ENCODE measurements around the gene ABCC2. TPM values are rescaled to one million over a fixed set of nuclear protein-coding genes. Genes with fewer than 3 reads are reported as not detected.

The ABCC2 gene
- total and polyA plus RNA-seq, 2 of the 4 experiments (the other 2 are of a cell fraction): 0.21 to 0.36 TPM

GRCh38 chr10:99740933-99741559 is 41.4 kb upstream of the ABCC2 start:
- WGBS, 2 experiments (ENCODE audit: extremely low coverage in 2 of 2, insufficient read length in 1 of 2): no CpG with 5 or more reads among the region's 3 CpGs
- POLR2A ChIA-PET (ENCODE audit: unreplicated experiment): interaction anchor here (1.2 kb wide), 1 partner anchor 9 kb away, joined by 3 read pairs; the partner anchor contains the start of gene CUTC
- ATAC-seq (ENCODE audit: low read depth): no peak

More at GRCh38 chr10:99740933-99741559, 41.4 kb upstream of the ABCC2 start:
- no peak overlapping the region for H2AK9ac ChIP-seq (replicated peaks; ENCODE audit: low read depth, low read length, poor library complexity)
- no peak overlapping the region for H2AK5ac ChIP-seq (ENCODE audit: low read depth, low read length)
- H4K20me1 ChIP-seq (ENCODE audit: insufficient read depth, low read length): no peaks in the 10 kb centered on the region
- H3K9me3 ChIP-seq (ENCODE audit: control insufficient read depth, insufficient read depth, low read length): peaks cover 6% of the 10 kb centered on the region
- 0 out of 2 replicates have a peak, but pooled peaks cover 5% of the 10 kb centered on the region for H3K9me1 ChIP-seq (ENCODE audit: insufficient read depth, low read length)
- H3K9ac ChIP-seq (ENCODE audit: low read depth, low read length): no peak overlapping the region
- H3K36me3 ChIP-seq (ENCODE audit: control insufficient read depth, insufficient read depth, low read length): peaks cover 29% of the 10 kb centered on the region
- H3K56ac ChIP-seq (ENCODE audit: extremely low read depth, insufficient read depth, low read length): no peak overlapping the region
- H3K4ac ChIP-seq (ENCODE audit: low read depth, low read length): no peak overlapping the region
- in situ Hi-C loops (cut with MboI; ENCODE audit: low sequenced_read_pairs) (loop anchor here (5.0 kb wide), 1 partner anchor 91 kb away; no protein-coding TSS in a partner anchor), intact Hi-C loops (cut with micrococcal nuclease) (no loop called here), dilution Hi-C loops (cut with HindIII; ENCODE audit: low sequenced_read_pairs, unreplicated experiment) (no loop called here)
- H2BK120ac ChIP-seq (ENCODE audit: low read depth, low read length): no peak overlapping the region
- no peak overlapping the region for H4K8ac ChIP-seq (ENCODE audit: low read depth in 2 of 2, low read length in 2 of 2)
- H3K27me3 ChIP-seq (ENCODE audit: control insufficient read depth, insufficient read depth, low read length): no peaks in the 10 kb centered on the region
- no peak overlapping the region for H2AFZ ChIP-seq (replicated peaks; ENCODE audit: low read length, poor library complexity)
- no peak for TF ChIP-seq CHD1 (IDR thresholded peaks at IDR 0.05; ENCODE audit: low read depth, low read length)
- no peak for TF ChIP-seq BHLHE40 (IDR thresholded peaks at IDR 0.05; ENCODE audit: low read depth, low read length)
- peak; percentile 93 for TF ChIP-seq MAFK (IDR thresholded peaks at IDR 0.05; ENCODE audit: low read depth, low read length)
- no peak for TF ChIP-seq USF2 (IDR thresholded peaks at IDR 0.05; ENCODE audit: low read depth, low read length)
- no peak for TF ChIP-seq MAZ (IDR thresholded peaks at IDR 0.05; ENCODE audit: borderline replicate concordance, low read depth, low read length)
- no peak overlapping the region for H3K23ac ChIP-seq (ENCODE audit: low read depth, low read length)
- H3K79me1 ChIP-seq (ENCODE audit: low read depth in 1 of 2, low read length in 2 of 2): peaks cover 8 to 21% of the 10 kb centered on the region in 2 experiments
- H2BK15ac ChIP-seq (ENCODE audit: low read depth, low read length): no peak overlapping the region
- CTCF ChIA-PET: interaction anchor here (0.7 to 1.1 kb wide), 2 partner anchors 12 to 104 kb away, joined by 3 to 5 read pairs; no protein-coding TSS in a partner anchor
- H2BK20ac ChIP-seq (ENCODE audit: low read depth, low read length): no peak overlapping the region
- DNase-seq: no peak
- peaks cover 8% of the 10 kb centered on the region for H3K4me1 ChIP-seq (ENCODE audit: control insufficient read depth, insufficient read depth, low read length)
- no peak overlapping the region for H3K4me2 ChIP-seq (ENCODE audit: low read depth, low read length)
- peak overlapping the region; percentile 70 for H2BK5ac ChIP-seq (ENCODE audit: low read depth, low read length, poor library complexity, severe bottlenecking)
- no peak overlapping the region for H3K4me3 ChIP-seq (ENCODE audit: insufficient read depth, low read depth, low read length)
- no peak overlapping the region for H3K27ac ChIP-seq (ENCODE audit: insufficient read depth, low read length)
- no peak overlapping the region for H4K91ac ChIP-seq (ENCODE audit: insufficient read depth, low read depth, low read length)
- no peak overlapping the region for H3K18ac ChIP-seq (ENCODE audit: low read depth, low read length)
- no TSS peak for BruUV-seq (replicated peaks)
- no peak overlapping the region for H4K5ac ChIP-seq (ENCODE audit: low read depth, low read length)
- H3K14ac ChIP-seq (replicated peaks; ENCODE audit: low read depth, low read length): no peak overlapping the region

Measured in IMR-90 (cell line).